GM19452 (cell line): ENCODE results near the gene MEOX2.

Experiments
- ATAC-seq: cut with Tn5 transposase; IDR thresholded peaks from one replicate; pipeline ENCODE4 v1.9.1; 2021; ENCODE audit not compliant: unreplicated experiment

Gene MEOX2

DNA sequence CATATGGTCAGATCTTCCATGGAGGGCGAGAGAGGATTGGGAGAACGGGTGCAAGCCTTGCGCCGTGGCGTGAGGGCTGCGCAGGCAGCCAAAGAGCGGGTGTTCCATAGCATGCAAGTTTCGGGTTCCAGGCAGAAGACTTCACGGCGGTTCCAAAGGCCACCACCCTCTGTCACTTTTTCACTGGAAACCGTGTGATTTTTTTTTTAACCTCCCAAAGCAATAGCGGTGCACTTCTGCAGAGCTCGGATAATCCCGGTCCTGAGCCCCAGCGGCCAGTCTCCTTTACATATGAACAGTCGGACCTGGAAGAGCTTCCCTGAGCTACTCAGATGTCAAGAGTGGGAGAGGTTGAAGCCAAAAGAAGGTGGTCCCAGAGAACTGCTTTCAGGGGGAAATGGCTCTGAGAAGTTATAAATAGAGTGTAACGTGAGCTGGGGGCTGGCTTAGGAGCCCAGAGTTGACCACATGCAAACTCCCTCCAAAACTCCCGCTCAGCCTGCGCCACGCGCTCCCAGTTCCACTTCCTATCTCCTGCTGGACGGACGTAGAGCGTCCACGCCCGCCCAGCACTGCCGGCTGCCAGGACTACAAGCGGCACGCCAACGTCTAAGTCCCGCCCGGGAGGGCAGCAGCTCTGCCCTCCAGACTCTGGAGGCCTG, at the start of gene MEOX2:
Gene MEOX2, minus strand, starts transcription at position 389 of the 662 bp plus-strand sequence. Its CDS starts 281 bp downstream, at position 108.
- ATAC-seq: no peak

DNA sequence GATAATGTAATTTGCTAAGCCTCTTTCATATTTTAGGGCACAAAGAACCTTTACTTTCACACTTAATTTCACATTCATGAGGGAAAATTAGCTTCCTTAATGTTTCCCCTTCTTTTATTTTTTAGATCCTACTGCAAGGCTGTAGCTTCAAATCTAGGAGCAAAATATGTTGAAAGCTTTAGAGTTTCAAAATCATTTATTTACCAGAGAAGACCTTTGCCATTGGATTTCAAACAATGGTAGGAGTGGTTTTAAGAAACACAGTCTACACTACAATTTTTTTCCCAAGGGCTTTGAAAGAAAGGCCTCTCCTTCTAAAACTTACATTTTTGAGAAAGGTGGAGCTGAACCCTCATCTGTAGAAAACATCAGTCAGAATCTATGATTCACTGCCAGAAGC, 43.3 kb upstream of the MEOX2 start:
- no peak for ATAC-seq

DNA sequence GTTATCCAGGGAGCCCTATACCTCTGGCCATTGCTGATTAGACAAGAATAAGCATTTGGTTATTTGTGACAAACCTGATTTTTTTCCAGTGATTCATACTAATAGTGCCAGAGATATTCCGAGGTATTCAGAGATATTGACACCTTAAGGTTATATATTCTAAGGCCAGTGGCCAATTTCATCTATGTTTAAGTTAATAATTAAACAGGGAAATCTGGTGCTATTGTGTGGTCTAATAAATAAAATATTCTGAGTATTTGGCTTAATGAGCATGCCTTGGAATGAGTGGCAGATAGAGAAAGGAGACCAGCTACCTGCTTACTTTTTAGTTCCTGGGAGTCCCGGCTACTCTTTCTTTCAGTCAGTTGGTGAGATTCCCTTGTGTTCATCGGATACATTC, 38.6 kb upstream of the MEOX2 start:
- no peak for ATAC-seq

DNA sequence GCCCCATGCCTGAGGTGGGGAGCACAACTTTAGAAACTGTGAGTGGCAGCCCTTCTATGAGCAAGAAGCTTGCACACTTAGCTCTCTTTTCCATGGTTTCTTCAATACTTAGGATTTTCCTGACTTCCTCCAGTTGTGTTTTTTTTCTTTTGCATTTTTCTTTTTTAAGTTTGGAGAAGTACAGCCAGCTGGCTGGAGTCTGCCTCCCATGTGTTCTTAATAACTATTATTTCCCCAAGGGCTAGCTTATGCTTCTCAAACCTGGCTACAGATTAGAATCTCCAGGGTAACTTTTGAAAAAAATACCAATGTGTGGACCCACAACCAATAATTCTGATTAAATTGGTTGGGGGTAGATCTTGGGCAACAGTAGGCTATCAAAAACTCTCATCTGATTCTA, 37.4 kb upstream of the MEOX2 start:
- ATAC-seq: no peak

DNA sequence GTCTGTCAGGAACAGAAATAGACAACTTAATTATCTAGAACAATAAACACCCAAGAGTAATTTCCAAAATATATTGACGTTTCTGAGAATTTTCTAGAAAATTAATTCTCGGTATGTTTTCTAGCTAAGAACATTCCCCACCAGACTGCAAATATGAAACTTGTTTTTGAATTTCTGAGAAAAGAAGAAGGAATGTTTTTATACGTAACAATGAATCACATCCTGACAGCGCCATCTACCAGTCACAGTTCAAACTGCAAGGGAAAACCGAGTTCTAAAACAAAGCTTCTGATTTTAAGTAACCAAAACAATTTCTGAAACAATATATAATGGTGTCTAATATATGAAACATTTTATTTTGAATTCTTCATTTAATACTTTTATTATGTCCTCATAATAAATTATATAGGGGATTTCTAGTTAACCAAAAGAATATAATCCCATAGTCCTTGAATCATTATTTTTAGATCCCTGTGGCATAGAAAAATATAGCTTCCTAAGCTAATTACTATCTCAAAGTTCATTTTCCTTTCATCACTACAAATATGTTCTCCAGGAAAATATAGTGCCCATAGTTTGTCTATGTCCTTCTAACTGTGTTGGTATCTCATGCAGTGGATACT, 34.5 kb upstream of the MEOX2 start:
- no peak for ATAC-seq

DNA sequence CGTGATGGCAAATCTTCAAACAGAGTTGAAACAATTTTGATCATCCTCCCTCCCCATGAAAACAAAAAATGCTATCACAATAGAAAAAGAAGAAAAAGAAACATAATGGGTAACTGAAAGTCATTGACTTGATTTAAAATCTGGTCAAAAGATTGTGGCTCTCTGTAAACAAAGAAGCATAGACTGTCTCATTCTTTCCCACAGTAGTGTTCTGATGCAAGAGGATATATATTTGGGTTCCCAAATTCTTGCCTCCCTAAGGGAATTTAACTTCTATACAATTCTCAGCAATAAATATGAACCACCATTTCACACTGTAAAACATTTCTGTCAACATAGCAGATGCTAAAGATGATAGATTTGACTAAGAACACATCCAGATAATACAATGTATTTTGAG, 32.8 kb upstream of the MEOX2 start:
- no peak for ATAC-seq

DNA sequence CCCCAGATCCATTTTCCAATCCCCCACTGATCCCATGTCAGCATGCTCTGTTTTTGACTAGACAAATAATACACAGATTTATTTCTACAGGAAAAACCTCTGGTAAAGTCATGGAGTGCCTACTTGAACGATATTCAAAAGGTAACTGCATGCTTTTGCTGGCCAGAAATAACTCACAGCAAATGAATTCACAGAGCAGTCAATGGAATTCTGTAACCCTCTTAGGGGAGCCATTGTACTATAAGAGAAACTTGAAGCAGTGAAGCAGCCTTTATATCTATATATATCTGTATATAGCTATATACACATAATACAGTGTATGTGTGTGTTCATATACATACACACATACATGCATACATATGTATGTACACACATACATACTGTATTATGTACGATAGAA, 29.0 kb upstream of the MEOX2 start:
- no peak for ATAC-seq

DNA sequence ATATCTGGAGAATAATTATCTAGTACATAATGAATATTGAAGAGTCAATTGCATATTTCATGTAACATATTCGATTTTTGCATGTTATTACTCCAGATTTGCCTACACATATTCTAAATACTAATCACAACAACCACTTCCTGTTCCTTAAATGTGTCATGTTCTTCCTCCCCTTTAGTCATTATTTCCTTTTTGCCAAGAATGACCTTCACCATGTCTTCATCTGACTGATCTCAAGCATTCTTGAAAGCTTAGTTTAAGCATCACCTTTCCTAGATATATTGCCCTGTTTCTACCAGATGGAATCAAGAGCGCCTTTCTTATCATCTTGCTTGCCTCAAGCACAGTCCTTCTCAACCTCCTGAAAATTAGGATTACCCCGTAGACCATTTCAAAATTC, 23.5 kb upstream of the MEOX2 start:
- no peak for ATAC-seq

DNA sequence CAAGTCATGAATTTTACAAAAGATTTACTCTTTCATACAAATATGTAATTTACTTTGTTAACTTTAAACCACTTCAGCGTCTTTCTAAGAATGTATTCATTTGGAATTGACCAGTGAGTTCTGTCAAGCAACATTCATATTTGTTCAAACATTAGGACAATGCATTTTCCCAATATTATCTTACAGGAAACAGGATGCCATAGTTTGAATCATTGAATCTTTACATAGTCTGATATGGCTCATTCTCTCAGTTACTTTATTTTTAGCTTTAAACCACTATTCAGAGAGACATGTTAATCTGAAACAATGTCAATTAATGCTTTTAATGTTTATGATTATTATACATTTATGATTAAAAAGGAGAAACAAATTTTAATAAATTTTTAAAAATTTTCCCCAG, 21.1 kb upstream of the MEOX2 start:
- no peak for ATAC-seq

DNA sequence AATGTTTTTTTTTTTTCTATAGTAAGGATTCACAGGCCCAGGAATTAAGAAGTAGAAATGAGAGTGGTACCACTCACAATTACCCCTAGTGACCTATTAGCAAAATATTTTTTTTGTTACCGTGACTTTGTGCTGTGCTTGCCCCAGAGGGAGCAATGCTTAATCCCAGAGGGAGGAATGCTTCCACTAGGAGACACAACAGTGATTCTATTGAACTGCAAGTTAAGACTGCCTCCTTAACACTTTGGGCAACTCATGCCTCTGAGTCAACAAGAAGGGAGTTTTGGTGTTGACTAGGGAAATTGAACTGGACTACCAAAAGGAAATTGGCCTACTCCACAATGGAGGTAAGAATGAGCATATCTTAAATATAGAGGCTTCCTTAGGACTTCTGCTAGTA, 17.2 kb upstream of the MEOX2 start:
- ATAC-seq: no peak

DNA sequence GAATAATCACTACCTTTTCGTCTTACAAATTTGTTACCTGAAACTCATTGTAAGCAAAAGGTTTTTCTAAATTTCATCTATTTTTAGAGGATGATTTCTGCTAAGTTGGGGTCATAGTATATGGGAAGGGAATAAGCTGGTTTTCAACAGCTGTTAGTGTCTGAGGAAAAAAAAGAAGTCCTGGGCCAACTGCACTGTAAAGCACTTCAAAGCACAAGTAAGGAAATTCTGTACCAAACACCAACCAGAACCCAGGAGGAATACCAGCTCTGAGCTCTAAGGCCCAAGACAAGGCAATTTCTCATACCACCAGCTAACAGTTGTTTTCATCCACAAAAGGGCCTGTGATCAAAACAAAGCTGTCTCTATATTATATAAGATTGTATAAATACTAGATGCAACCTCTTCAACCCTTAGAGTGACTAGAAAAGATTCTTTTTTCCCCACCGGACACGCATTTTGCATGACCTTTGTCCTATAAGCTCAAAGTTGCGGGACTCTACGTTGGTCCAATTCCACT, 6.1 kb upstream of the MEOX2 start:
- ATAC-seq: no peak

DNA sequence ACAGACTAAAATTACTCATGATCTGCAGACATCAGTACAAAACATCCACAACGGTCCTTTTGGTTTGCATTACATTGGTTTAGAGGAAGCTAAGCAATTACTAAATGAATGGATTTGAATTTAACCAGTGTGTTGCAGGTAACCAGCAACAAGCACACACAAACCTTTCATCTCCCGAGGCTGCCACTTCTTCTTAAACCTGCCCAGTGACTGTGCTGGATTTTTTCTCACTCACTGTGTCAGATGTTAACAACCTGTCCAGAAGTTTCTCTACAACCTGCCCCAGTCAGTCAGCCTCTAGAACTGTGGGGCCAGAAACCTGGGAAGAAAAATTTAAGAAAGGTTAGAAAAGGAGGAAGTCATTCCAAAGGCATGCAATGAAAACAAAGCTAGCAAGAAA, 2.4 kb upstream of the MEOX2 start:
- ATAC-seq: no peak

DNA sequence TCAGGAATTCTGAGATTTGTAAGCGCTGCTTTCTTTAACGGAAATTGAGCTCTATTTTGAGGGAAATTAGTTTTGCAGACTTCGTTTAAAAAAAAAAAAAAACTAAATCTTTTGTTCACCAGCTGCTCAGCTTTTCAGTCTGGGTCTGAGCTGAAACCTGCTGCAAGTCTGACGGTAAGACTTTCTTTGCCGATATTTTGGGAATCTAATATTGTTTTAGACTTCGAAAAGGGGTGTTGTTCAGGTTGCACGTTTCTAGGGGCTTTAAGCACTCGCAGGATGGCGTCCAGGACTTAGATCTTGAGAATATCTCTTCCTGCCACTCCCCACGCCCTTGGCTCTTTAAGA, 1.8 kb upstream of the MEOX2 start:
- no peak for ATAC-seq

DNA sequence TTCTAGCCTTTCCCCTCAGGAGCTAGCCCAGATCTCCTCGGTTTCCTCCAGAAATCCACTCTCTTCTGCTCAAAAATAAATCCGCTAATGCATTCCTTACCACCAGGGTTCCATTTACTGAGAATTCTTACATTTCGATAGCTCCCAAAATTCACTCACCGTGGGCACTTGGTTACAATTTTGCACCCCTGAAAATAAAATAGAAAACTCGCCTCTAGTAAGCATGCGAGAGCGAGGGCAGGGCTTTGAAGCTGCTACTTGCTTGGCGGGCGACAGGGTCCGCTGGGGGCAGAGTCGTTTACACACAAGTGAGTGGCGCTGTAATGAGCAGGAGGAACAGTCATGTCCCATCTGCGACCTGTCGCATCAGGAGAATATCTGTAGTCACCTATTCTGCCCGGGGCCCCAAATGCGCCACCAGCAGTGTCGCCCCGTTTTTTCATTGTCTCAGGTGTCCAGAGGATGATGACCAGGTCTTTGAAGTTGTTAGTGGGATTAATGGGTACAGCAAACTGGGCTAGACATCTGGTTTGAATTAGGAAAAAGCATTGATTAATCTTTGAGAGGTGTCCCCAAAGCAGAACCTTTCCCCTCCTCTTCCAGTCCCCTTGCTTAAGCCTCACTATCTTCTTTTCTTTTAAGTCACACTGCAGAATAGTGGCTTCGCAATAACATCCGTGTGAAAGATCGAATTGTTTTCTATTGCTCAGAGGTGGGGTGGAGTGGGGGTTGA, 1.2 kb upstream of the MEOX2 start:
- no peak for ATAC-seq

DNA sequence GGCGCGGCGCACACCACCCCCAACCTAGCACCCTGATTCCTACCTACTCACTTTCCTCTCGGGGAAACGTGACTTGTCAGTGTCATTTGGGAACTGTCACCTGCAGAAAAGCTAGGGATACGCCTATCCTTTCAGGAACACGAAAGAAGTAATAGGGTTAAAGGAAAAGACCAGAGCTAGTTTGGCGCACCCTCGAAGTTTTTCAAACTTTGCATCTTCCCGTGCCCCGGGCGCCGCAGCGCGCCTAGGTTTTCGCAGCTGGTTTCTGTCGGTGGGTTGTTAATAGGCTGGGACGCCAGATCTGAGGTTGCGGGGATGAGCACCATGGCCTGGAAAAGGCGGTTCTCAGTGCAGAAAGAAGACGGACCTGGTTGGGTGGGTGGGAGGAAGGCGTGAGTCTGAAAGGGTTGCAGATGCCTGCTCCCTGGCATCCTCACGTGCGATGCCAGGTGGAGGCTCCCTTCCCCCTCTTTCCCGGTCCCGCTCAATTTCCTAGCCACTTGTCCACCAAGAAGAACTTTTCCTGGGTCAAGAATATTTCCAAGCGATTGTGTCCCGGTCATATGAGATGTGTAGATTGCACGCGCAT, 568 bp upstream of the MEOX2 start:
- ATAC-seq: no peak

DNA sequence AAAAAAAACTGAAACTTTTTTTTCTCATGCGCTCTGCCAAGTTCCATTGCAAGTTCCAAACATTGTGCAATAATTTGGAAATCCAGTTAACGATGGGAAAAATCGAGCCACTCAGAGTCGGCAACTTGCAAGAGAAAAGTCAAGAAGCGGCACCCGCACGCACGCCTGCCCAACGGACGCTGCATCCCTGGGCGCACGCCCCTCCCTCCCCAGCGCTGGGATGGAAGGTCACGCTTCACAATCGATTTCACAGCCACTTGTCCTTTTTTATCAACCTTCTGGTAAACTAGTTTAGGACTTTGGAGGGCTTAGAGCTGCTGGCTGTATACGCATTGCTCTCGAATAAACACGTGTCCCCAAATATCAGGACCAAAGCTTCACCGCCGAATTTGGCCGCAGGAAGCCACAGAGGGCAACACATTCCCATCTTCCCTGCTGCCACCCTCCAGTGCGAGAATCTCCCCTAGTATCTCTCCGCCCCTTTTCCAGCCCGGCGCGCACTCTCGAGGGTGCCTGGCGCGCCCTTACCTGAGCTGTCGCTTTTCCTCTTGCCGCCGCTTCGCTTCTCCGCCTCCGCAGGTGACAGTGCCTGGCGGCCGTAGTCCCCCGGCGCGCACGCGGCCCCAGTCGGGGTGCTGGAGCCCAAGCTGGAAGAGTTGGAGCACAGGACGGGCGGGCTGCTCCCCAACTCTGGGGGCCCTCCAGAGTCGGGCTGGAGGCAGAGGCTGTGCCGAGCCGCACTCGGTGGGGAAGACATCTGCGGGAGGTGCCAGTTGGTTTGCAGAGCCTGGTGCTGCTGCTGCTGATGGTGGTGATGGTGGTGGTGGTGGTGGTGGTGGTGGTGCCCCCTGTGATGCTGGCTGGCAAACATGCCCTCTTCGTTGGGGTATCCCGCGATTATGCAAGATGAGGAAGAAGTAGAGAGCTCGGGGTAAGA, 857 bp downstream of the MEOX2 start:
- ATAC-seq: no peak

DNA sequence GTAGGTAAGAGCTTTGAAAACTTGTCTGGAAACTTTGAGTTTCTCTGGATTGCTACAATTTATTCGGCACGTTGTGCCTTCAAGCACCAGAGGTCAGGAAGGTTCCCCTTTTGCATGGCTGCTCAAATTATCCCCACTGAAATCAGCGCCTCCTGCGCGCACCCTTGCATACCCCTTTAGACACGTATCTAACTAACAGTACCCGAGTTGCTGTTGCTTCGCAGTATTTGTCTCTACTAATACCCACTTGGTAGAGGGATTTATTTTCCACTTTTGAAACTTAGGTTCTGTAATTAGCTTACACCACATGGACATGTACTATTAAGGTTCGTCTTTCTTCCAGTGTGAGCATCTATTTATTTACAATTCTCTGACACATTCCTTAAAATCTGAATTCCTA, 1.6 kb downstream of the MEOX2 start:
- no peak for ATAC-seq

DNA sequence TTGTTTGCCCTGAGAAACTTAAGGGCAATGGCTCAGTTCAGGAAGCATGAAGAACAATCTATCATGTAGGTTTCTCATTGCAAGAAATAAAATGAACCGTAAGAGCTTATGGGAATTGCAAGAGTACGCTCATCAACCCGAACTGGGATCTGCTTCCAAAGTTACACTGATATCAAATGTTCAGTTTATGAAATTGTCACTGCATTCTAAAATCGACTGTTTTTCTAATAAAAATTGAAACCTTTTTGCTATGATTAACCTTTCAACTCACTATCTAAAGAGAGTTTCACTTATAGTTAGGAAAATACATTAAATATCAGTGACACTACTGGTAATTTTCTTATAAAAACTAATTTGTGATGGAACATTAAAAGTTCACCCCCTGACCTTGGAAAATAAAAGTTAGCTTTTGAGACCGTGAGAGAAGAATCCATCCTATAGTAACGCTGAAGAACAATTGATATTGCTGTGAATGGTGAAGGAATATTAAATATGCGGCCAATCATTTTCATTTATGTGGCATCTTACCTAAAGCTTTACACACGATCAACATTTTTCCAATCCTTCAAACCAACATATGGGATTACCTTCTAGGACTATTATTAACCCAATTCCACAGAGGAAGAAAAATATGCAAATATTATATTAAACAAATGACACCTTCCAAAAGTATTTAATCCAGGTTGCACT, 2.2 kb downstream of the MEOX2 start:
- no peak for ATAC-seq

DNA sequence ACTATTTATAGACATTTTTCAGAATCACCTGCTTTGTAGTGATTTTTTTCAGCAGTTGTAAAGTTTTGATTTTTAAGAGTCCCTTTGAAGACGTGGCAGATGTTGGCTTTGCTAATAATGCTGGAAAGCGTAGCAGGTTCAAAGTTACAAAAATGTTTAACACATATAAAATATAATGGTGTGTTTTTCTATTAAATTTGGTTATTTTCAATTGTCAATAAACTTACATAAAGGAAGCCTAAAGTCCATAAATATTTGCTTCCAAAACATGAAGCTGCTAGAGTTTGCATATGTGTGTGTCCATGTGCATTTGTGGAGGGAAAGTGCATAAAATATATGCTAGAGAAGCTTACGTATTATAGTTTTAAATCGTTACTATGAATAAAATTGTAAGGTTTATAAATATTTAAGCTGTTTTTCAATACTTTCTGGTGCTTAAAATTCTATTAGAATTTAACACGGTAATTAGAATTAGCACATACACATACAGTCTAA, 3.7 kb downstream of the MEOX2 start:
- ATAC-seq: no peak

DNA sequence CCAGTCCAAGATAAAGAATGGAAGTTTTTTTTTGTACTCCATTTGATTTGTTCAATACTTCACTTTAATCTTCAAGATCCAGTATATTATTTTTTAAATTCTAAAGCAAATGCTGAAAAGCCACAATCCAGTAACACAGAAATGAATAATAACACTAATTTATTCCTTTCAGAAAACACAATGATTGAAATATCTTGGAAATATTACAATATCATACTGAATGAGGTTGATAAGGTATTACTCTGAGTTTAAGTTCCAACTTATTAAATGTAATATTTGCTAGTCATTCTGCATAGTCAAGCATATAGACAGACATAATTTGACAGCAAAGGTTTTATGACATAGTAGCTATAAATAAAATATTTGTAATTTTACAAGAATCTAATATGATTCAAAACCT, 4.4 kb downstream of the MEOX2 start:
- ATAC-seq: no peak
